ENCODE data around the gene ROBO2.
A peak's percentile ranks its signal among the peaks of the same experiment; 100 is the strongest.

The ROBO2 gene

GRCh38 chr3:77348244-77348855 lies 308.5 kb downstream of the ROBO2 start:
- no peak overlapping the region for H3K4me3 ChIP-seq (ENCODE audit: control insufficient read depth, low read depth, low read length)
- DNase-seq (ENCODE audit: low read depth), result no peak
- TF ChIP-seq, protein P1, sequence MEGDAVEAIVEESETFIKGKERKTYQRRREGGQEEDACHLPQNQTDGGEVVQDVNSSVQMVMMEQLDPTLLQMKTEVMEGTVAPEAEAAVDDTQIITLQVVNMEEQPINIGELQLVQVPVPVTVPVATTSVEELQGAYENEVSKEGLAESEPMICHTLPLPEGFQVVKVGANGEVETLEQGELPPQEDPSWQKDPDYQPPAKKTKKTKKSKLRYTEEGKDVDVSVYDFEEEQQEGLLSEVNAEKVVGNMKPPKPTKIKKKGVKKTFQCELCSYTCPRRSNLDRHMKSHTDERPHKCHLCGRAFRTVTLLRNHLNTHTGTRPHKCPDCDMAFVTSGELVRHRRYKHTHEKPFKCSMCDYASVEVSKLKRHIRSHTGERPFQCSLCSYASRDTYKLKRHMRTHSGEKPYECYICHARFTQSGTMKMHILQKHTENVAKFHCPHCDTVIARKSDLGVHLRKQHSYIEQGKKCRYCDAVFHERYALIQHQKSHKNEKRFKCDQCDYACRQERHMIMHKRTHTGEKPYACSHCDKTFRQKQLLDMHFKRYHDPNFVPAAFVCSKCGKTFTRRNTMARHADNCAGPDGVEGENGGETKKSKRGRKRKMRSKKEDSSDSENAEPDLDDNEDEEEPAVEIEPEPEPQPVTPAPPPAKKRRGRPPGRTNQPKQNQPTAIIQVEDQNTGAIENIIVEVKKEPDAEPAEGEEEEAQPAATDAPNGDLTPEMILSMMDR (IDR thresholded peaks at IDR 0.05; ENCODE audit: control insufficient read depth, insufficient read depth, low read depth, low read length, missing control alignments), result peak; percentile 40

DNA sequence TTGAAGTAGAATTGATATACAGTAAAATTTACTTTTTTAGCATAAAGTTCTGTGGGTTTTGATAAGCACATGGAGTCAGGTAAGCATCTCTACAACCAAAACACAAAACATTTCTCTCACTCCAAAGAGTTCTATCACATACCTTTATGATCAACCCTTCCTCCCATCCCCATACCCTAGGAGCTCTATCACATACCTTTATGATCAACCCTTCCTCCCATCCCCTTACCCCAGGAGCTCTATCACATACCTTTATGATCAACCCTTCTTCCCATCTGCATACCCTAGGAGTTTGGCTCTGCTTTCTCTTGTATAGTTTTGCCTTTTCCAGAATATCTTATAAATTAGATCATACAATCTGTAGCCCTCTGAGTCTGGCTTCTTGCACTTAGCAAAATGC lies 315.1 kb downstream of the ROBO2 start:
- no peak for DNase-seq (ENCODE audit: low read depth)
- H3K4me3 ChIP-seq (ENCODE audit: control insufficient read depth, low read depth, low read length), result no peak overlapping the region
- TF ChIP-seq, protein P1 (IDR thresholded peaks at IDR 0.05; ENCODE audit: control insufficient read depth, insufficient read depth, low read depth, low read length, missing control alignments), result no peak

- no peak overlapping the region for H3K4me3 ChIP-seq (ENCODE audit: control insufficient read depth, low read depth, low read length)
- TF ChIP-seq, protein P1 (IDR thresholded peaks at IDR 0.05; ENCODE audit: control insufficient read depth, insufficient read depth, low read depth, low read length, missing control alignments), result no peak
- DNase-seq (ENCODE audit: low read depth), result no peak
Observed at GRCh38 chr3:77362936-77363335, 323.0 kb downstream of the ROBO2 start.

DNA sequence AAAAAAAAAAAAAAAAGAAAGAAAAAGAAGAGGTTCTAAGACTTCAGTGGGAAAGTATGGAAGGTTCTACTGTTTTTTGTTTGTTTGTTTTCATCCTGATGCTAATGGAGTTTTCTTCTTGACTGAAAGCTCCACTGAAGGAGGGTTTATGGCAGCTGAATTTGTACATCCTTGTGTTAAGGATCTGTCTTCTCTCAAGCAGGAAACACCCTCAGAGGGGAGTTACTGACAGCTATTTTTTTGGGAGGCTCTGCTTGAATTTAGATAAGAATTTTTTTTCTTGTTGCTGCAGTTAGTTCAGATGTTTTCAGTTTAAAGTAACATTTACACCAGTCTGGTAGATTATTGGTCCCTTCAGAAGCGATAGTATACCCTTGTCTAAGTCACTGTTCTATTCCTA lies 325.3 kb downstream of the ROBO2 start:
- no peak for DNase-seq (ENCODE audit: low read depth)
- TF ChIP-seq, protein P1 (IDR thresholded peaks at IDR 0.05; ENCODE audit: control insufficient read depth, insufficient read depth, low read depth, low read length, missing control alignments), result no peak
- no peak overlapping the region for H3K4me3 ChIP-seq (ENCODE audit: control insufficient read depth, low read depth, low read length)

DNA sequence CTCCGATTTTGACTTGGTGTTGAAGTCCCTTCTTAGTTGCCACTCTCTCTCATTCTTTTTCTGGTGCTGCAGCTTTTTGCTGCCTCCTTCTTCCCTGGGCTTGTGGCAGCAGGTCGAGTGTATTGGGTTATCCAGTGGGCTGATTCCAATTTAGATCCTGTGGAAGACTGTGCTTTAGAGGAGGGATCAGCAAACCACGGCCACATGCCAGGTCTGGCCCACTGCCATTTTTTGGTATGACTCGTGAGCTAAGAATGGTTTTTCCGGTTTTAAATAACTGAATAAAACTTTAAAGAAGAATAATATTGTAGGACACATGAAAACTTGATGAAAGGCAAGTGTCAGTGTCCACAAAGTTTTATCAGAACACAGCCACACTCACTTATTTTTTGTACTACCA lies 330.5 kb downstream of the ROBO2 start:
- peak; percentile 41 for DNase-seq (ENCODE audit: low read depth)
- TF ChIP-seq, protein P1 (IDR thresholded peaks at IDR 0.05; ENCODE audit: control insufficient read depth, insufficient read depth, low read depth, low read length, missing control alignments), result no peak
- no peak overlapping the region for H3K4me3 ChIP-seq (ENCODE audit: control insufficient read depth, low read depth, low read length)

DNA sequence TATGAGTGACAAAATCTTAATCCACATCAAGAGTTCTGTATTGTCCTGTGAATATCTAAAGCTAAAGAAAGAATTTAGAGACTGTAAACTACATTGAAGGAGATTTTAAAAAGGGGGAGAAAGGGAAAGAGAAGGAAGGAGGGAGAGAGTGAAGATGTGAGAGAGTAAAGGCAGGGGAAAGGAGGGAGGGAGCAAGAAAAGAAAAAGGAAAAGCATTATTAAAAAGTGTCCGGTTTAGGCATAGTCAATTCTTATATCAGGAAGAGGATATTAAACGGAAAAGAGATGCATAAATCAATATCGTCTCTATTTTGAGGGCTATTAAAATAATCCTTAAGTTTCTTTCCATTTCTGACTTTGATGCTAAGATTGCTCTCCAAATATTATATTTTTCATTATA lies 332.1 kb downstream of the ROBO2 start:
- H3K4me3 ChIP-seq (ENCODE audit: control insufficient read depth, low read depth, low read length), result no peak overlapping the region
- no peak for DNase-seq (ENCODE audit: low read depth)
- TF ChIP-seq, protein P1 (IDR thresholded peaks at IDR 0.05; ENCODE audit: control insufficient read depth, insufficient read depth, low read depth, low read length, missing control alignments), result no peak
